Esophagus squamous epithelium (tissue), 5 donors: ENCODE results near the gene ABCC9. TPM values are rescaled to one million over a fixed set of nuclear protein-coding genes. Genes with fewer than 3 reads are reported as not detected.

ENCODE experiments used
- DNase-seq: peaks from one replicate; lab custom pipeline; 2025; lab: John Stamatoyannopoulos, UW
- H3K27ac ChIP-seq, 4 donors: fragments of 200-600 bp; sonication (generic); one replicate each; pipeline ENCODE4 v1.5.1; 2016 to 2019; ENCODE audit warnings: mild to moderate bottlenecking in 1 of 4
- H3K27me3 ChIP-seq, 4 donors: fragments of 200-600 bp; sonication (generic); 1 replicate in 3 of 4; 2 replicates in 1 of 4; pipeline versions ENCODE4 v1.5.1 to v1.6.0; 2017 to 2021; ENCODE audit warnings: antibody characterized with exemption in 1 of 4
- H3K36me3 ChIP-seq, 3 donors: fragments of 200-600 bp; sonication (generic); one replicate each; pipeline ENCODE4 v1.5.1; 2016 to 2019
- H3K4me1 ChIP-seq, 3 donors: fragments of 200-600 bp; sonication (generic); one replicate each; pipeline ENCODE4 v1.5.1; 2017 to 2019
- H3K4me3 ChIP-seq, 4 donors: fragments of 200-600 bp; sonication (generic); 1 replicate in 3 of 4; 2 replicates in 1 of 4; pipeline ENCODE4 v1.5.1; 2016 to 2019; ENCODE audit warnings: mild to moderate bottlenecking in 2 of 4, moderate library complexity in 1 of 4
- H3K9me3 ChIP-seq, 3 donors: fragments of 200-600 bp; sonication (generic); one replicate each; pipeline ENCODE4 v1.5.1; 2016 to 2019
- POLR2A ChIP-seq, 4 donors: fragments of 450-650 bp; IDR thresholded peaks; one replicate each; pipeline ENCODE4 v1.6.1; 2017; ENCODE audit warnings: antibody characterized with exemption in 4 of 4, mild to moderate bottlenecking in 4 of 4, moderate library complexity in 3 of 4
- WGBS, 2 donors: methylation state at CpG; one replicate each; pipeline ENCODE4 v1.1.5; 2018; 5-methylcytosine and 5-hydroxymethylcytosine counted together
- intact Hi-C: fragments of 100-400 bp; cut with DNase I; formaldehyde crosslinking; loops from one replicate; pipeline ENCODE4 v1.15.0; 2022
- total RNA-seq, 4 donors: library from RNA; depleted of rRNA; stranded (reverse); fragments of >200 nt; gene quantifications; one replicate each; pipeline ENCODE4 v1.1.0, GENCODE V29; 2016
- TF ChIP-seq, protein P1 (sequence below), 6 experiments: fragments of 450-650 bp in 4 of 6; fragments of 200-600 bp in 2 of 6; sonication (generic) in 2 of 6; IDR thresholded peaks; one replicate each; pipeline ENCODE4 v1.5.1; 2016 to 2019; ENCODE audit warnings: antibody characterized with exemption in 6 of 6, mild to moderate bottlenecking in 4 of 6, moderate library complexity in 4 of 6
- donor health status: DM: yes; HTN: yes; CAD: no.

ABCC9 gene
- total RNA-seq, 4 donors from 2014 or later, result 0.68 to 11.6 (median 6.0) TPM

DNA sequence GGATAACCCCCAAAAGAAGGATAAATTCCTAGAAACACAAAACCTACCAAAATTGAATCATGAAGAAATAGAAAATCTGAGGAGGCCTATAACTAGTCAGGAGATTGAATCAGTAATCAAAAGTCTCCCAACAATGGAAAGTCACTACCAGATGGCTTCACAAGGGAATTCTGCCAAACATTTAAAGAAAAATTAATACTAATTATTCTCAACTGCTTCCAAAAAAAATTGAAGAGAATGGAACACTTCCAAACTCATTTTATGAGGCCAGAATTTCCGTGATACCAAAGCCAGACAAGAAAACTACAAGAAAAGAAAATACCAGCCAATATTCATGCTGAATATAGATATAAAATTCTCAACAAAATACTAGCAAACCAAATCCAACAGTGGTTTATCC is 7.8 kb upstream of the ABCC9 start:
- Histone ChIP-seq H3K27me3 (no peaks in the 10 kb centered on the region), H3K27ac (no peak overlapping the region), H3K9me3 (peaks cover 0 to 7% (median 5%) of the 10 kb centered on the region in 3 donors), H3K4me3 (no peak overlapping the region), H3K4me1 (no peaks in the 10 kb centered on the region), H3K36me3 (no peaks in the 10 kb centered on the region)
- DNase-seq, result no peak
- intact Hi-C loops, result no loop called here
- TF ChIP-seq POLR2A (IDR thresholded peaks at IDR 0.05), result no peak
- TF ChIP-seq, protein P1, sequence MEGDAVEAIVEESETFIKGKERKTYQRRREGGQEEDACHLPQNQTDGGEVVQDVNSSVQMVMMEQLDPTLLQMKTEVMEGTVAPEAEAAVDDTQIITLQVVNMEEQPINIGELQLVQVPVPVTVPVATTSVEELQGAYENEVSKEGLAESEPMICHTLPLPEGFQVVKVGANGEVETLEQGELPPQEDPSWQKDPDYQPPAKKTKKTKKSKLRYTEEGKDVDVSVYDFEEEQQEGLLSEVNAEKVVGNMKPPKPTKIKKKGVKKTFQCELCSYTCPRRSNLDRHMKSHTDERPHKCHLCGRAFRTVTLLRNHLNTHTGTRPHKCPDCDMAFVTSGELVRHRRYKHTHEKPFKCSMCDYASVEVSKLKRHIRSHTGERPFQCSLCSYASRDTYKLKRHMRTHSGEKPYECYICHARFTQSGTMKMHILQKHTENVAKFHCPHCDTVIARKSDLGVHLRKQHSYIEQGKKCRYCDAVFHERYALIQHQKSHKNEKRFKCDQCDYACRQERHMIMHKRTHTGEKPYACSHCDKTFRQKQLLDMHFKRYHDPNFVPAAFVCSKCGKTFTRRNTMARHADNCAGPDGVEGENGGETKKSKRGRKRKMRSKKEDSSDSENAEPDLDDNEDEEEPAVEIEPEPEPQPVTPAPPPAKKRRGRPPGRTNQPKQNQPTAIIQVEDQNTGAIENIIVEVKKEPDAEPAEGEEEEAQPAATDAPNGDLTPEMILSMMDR (IDR thresholded peaks at IDR 0.05), result no peak
- WGBS, 2 donors, result 22 to 33% methylated on average over 1 of the region's 1 CpG

DNA sequence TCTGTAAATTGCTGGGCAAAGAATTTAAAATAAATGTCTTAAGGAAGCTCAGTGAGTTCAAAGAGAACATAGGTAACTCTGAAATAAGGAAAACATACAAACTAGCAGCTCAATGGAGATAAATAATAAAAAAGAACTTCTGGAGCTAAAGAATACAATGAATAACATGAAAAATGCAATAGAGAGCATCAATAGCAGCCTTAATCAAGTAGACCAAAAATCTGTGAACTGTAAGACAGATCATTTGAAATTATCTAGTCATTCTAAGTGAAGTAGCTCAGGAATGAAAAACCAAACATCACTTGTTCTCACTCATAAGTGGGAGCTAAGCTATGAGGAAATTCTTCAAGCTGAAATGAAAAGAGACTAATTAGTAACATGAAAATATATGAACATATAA is 5.8 kb upstream of the ABCC9 start:
- Histone ChIP-seq H3K4me1 (peaks cover 0 to 2% (median 0%) of the 10 kb centered on the region in 3 donors), H3K4me3 (no peak overlapping the region), H3K9me3 (peaks cover 0 to 7% (median 5%) of the 10 kb centered on the region in 3 donors), H3K36me3 (no peaks in the 10 kb centered on the region), H3K27me3 (peaks cover 0 to 9% (median 0%) of the 10 kb centered on the region in 4 donors), H3K27ac (no peak overlapping the region)
- DNase-seq, result no peak
- intact Hi-C loops, result no loop called here
- TF ChIP-seq, protein P1 (IDR thresholded peaks at IDR 0.05), result no peak
- no peak for TF ChIP-seq POLR2A (IDR thresholded peaks at IDR 0.05)

DNA sequence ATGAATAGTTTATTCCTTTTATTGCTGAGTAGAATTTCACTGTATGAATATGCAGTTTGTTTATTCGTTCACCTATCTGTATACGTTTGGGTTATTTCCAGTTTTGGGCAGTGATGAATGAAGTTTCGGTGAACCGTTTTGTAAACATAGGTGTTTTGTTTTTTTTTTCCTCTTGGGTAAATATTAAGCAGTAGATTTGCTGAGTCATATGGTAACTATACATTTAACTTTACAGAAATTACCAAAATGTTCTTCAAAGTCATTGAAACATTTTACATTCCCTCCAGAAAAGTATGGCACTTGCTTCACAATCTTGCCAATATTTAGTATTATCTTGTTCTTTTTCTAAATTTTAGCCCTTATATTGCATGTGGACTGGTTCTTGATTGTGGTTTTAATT is 3.8 kb upstream of the ABCC9 start:
- intact Hi-C loops, result no loop called here
- no peaks in the 10 kb centered on the region for H3K9me3 ChIP-seq
- no peak overlapping the region for H3K4me3 ChIP-seq

DNA sequence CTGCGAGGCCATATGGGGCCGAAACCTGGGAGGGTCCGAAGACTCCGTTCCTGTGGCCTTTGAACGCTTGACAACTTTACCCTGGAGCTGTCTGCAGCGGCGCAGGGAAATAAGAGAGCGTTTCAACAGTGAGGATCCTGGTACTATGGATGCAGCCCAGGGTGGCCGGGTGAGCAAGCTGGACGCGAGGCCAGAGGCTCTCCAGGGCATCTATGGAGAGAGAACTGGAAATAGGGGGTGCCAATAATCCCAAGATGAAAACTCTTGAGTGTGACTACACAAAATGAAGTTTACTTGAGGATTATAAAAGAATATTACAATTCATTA is 1.1 kb upstream of the ABCC9 start:
- peaks cover 0 to 50% (median 0%) of the 10 kb centered on the region in 4 donors for H3K27me3 ChIP-seq
- peaks cover 0 to 18% (median 0%) of the 10 kb centered on the region in 3 donors for H3K4me1 ChIP-seq
- no peaks in the 10 kb centered on the region for H3K9me3 ChIP-seq
- intact Hi-C loops, result no loop called here
- 19 to 46% methylated on average over 3 to 4 of the region's 11 CpGs for WGBS, 2 donors
- TF ChIP-seq, protein P1 (IDR thresholded peaks at IDR 0.05), result no peak
- no peak for TF ChIP-seq POLR2A (IDR thresholded peaks at IDR 0.05)
- peak overlapping the region in 3 of 4 donors; percentile 79 to 86 (median 79) for H3K27ac ChIP-seq
- H3K36me3 ChIP-seq, result no peaks in the 10 kb centered on the region
- H3K4me3 ChIP-seq, result peak overlapping the region; percentile 26 to 60 (median 42)
- no peak for DNase-seq

More for the DNA sequence above, 3.8 kb upstream of the ABCC9 start:
- WGBS, 2 donors, result 58 to 73% methylated on average over 4 of the region's 4 CpGs
- no peaks in the 10 kb centered on the region for H3K36me3 ChIP-seq
- H3K27me3 ChIP-seq, result peaks cover 0 to 28% (median 0%) of the 10 kb centered on the region in 4 donors
- H3K4me1 ChIP-seq, result peaks cover 0 to 18% (median 0%) of the 10 kb centered on the region in 3 donors
- DNase-seq, result no peak
- H3K27ac ChIP-seq, result no peak overlapping the region
- no peak for TF ChIP-seq POLR2A (IDR thresholded peaks at IDR 0.05)
- TF ChIP-seq, protein P1 (IDR thresholded peaks at IDR 0.05), result no peak

DNA sequence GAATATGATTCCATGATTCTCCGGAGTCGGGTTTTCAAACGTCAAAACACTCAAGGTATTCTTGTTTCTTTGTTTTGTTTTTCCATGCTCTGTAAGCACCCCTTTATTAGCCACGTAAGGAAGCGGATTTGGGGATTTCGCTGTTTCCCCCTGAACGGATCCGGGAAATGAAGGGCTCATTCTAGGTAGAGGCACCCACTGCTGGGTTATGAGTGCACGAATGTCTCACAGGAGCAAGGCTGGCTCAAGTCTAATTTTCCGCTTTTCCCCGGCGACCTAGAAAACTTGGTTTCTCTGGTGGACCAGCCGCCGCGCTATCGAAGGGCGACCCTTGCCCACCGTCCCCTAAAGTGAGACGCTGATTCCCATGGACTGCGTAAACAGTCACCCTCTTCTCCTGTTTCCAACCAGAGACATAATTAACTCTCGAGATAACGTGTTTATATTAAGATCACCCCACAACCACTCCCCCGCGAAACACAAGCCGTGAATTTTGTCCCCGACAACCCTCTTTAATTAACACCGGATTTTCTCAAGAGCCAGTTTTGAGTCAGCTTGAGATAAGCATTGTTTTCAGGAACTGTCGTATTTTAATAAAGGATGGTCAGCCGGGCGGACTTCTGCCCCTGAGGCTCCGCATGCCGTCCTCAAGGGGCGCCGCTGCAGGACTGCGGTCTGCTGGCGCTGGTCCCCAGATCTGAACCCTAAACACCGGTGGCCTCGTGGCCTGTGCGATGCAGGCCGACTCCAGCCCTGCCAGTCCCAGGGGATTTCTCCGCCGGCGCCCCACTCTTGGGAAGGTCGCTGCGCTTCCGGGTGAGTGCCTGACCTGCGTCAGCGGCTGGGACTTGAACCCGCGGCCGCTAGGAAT is 515 bp upstream of the ABCC9 start:
- peaks cover 0 to 50% (median 0%) of the 10 kb centered on the region in 4 donors for H3K27me3 ChIP-seq
- peak overlapping the region; percentile 26 to 60 (median 42) for H3K4me3 ChIP-seq
- WGBS, 2 donors, result 9 to 12% methylated on average over 27 to 38 of the region's 51 CpGs
- no peaks in the 10 kb centered on the region for H3K9me3 ChIP-seq
- no peaks in the 10 kb centered on the region for H3K36me3 ChIP-seq
- TF ChIP-seq, protein P1 (IDR thresholded peaks at IDR 0.05), result peak in 4 of 6 experiments; percentile 10 to 32 (median 26)
- peak in 1 of 4 donors; percentile 16 for TF ChIP-seq POLR2A (IDR thresholded peaks at IDR 0.05)
- H3K27ac ChIP-seq, result peak overlapping the region; percentile 69 to 86 (median 79)
- H3K4me1 ChIP-seq, result peaks cover 0 to 18% (median 0%) of the 10 kb centered on the region in 3 donors
- intact Hi-C loops, result no loop called here
- DNase-seq, result no peak
